A673 (cell line): Measurements from ENCODE around the gene CCHCR1. TPM values are rescaled to one million over a fixed set of nuclear protein-coding genes. Genes with fewer than 3 reads are reported as not detected.

Source experiments
- BruUV-seq: library from RNA; stranded (reverse); fragments of 400-500 nt; replicated peaks from 2 replicates; lab custom pipeline; 2021; lab: Mats Ljungman, UMichigan
- CTCF ChIA-PET: fragments of 300-600 bp; sonication (Branson Sonifier 250); formaldehyde crosslinking; loops from one replicate; lab custom pipeline; 2022; ENCODE audit warnings: antibody characterized with exemption; lab: Charles Lee
- POLR2A ChIA-PET: fragments of 300-600 bp; sonication (Branson Sonifier 250); formaldehyde crosslinking; loops from one replicate; lab custom pipeline; 2022; ENCODE audit warnings: antibody characterized with exemption; ENCODE audit not compliant: low non-redundant PET; lab: Charles Lee
- DNase-seq: peaks from one replicate; pipeline ENCODE4 v3.0.0-alpha.2; 2015; ENCODE audit warnings: low spot score
- H3K27ac ChIP-seq: fragments of 200-600 bp; sonication (generic); 2 replicates; pipeline ENCODE4 v1.5.1; 2016; ENCODE audit warnings: mixed run types, low read depth, mild to moderate bottlenecking, mixed read lengths, antibody characterized with exemption, low read length; ENCODE audit not compliant: poor library complexity, severe bottlenecking
- H3K27me3 ChIP-seq: fragments of 200-600 bp; sonication (generic); replicated peaks from 2 replicates; pipeline ENCODE4 v1.6.1; 2017; ENCODE audit warnings: mixed run types, low read depth, mild to moderate bottlenecking, mixed read lengths, antibody characterized with exemption, low read length; ENCODE audit not compliant: insufficient read depth, poor library complexity
- H3K36me3 ChIP-seq: fragments of 200-600 bp; sonication (generic); 2 replicates; pipeline ENCODE4 v1.6.1; 2016; ENCODE audit warnings: mixed run types, mild to moderate bottlenecking, mixed read lengths, antibody characterized with exemption, low read length; ENCODE audit not compliant: insufficient read depth, poor library complexity, severe bottlenecking
- H3K4me1 ChIP-seq: fragments of 200-600 bp; sonication (generic); 2 replicates; pipeline ENCODE4 v1.6.1; 2017; ENCODE audit warnings: mixed run types, mild to moderate bottlenecking, mixed read lengths, antibody characterized with exemption, low read length; ENCODE audit not compliant: insufficient read depth, poor library complexity, severe bottlenecking
- H3K4me3 ChIP-seq: fragments of 200-600 bp; sonication (generic); 2 replicates; pipeline ENCODE4 v1.5.1; 2016; ENCODE audit warnings: low read depth, mixed run types, mild to moderate bottlenecking, mixed read lengths, low read length; ENCODE audit not compliant: poor library complexity, severe bottlenecking
- H3K9me3 ChIP-seq: fragments of 200-600 bp; sonication (generic); 2 replicates; pipeline ENCODE4 v1.6.1; 2016; ENCODE audit warnings: mixed run types, low read depth, mild to moderate bottlenecking, mixed read lengths, antibody characterized with exemption, low read length; ENCODE audit not compliant: poor library complexity, severe bottlenecking
- CTCF ChIP-seq: fragments of 300-800, 200-600 bp; sonication (generic); conservative IDR thresholded peaks from 2 replicates; pipeline ENCODE4 v1.5.1; 2017; ENCODE audit warnings: low read depth, mild to moderate bottlenecking, antibody characterized with exemption, low read length, moderate library complexity, mixed read lengths
- EZH2 ChIP-seq: fragments of 200-600 bp; sonication (generic); IDR thresholded peaks from 2 replicates; pipeline ENCODE4 v1.6.1; 2017; ENCODE audit warnings: borderline replicate concordance, low read depth, mild to moderate bottlenecking, mixed read lengths, antibody characterized with exemption, low read length; ENCODE audit not compliant: poor library complexity, severe bottlenecking
- intact Hi-C: fragments of 100-400 bp; cut with micrococcal nuclease; formaldehyde crosslinking; loops from one replicate; pipeline ENCODE4 v1.10.0; 2022; ENCODE audit not compliant: unreplicated experiment
- total RNA-seq: library from RNA; stranded (reverse); gene quantifications from 2 replicates; pipeline ENCODE4 v1.2.3, GENCODE V29; 2021

CCHCR1 gene
- total RNA-seq, 1 experiment from 2014 or later, result 51.7 TPM

GRCh38 chr6:31131595-31131994 is 26.0 kb downstream of the CCHCR1 start:
- BruUV-seq, result no TSS peak
- peaks cover 7% of the 10 kb centered on the region for H3K4me1 ChIP-seq
- POLR2A ChIA-PET, result no interaction called here
- no peak overlapping the region for H3K27ac ChIP-seq
- TF ChIP-seq EZH2, result no peak
- TF ChIP-seq CTCF, result no peak
- CTCF ChIA-PET, result interaction anchor here (0.6 to 1.3 kb wide), 2 partner anchors 27 to 249 kb away, joined by 3 read pairs; partner anchors contain the start of gene TCF19
- no peak for DNase-seq
- intact Hi-C loops, result no loop called here
- no peak overlapping the region for H3K4me3 ChIP-seq
- no peaks in the 10 kb centered on the region for H3K36me3 ChIP-seq
- no peaks in the 10 kb centered on the region for H3K9me3 ChIP-seq
- H3K27me3 ChIP-seq, result no peaks in the 10 kb centered on the region

GRCh38 chr6:31130751-31131150 is 26.9 kb downstream of the CCHCR1 start:
- Histone ChIP-seq H3K36me3 (no peaks in the 10 kb centered on the region), H3K9me3 (no peaks in the 10 kb centered on the region), H3K27me3 (no peaks in the 10 kb centered on the region), H3K4me3 (no peak overlapping the region), H3K27ac (no peak overlapping the region), H3K4me1 (peaks cover 8% of the 10 kb centered on the region)
- BruUV-seq, result no TSS peak
- ChIA-PET CTCF (interaction anchor here (0.5 kb wide), 1 partner anchor 395 kb away, joined by 4 read pairs; no protein-coding TSS in a partner anchor), POLR2A (no interaction called here)
- TF ChIP-seq EZH2 (no peak), CTCF (no peak)
- intact Hi-C loops, result no loop called here
- DNase-seq, result no peak

GRCh38 chr6:31129130-31129529 is 28.5 kb downstream of the CCHCR1 start:
- no peak for DNase-seq
- Histone ChIP-seq H3K4me3 (no peak overlapping the region), H3K4me1 (peaks cover 16% of the 10 kb centered on the region), H3K27me3 (no peaks in the 10 kb centered on the region), H3K9me3 (no peaks in the 10 kb centered on the region), H3K36me3 (no peaks in the 10 kb centered on the region), H3K27ac (no peak overlapping the region)
- intact Hi-C loops, result no loop called here
- POLR2A ChIA-PET, result interaction anchor here (0.5 to 0.7 kb wide), 2 partner anchors 12 to 18 kb away, joined by 3 to 4 read pairs; no protein-coding TSS in a partner anchor
- CTCF ChIA-PET, result interaction anchor here (0.6 to 1.6 kb wide), 2 partner anchors 8 to 42 kb away, joined by 3 to 6 read pairs; no protein-coding TSS in a partner anchor
- no TSS peak for BruUV-seq
- no peak for TF ChIP-seq CTCF
- no peak for TF ChIP-seq EZH2
